Measurements from ENCODE around the gene AUTS2. TPM values are rescaled to one million over a fixed set of nuclear protein-coding genes. Genes with fewer than 3 reads are reported as not detected.

Gene AUTS2
- total RNA-seq, 1 experiment from 2014 or later: 2.5 TPM

DNA sequence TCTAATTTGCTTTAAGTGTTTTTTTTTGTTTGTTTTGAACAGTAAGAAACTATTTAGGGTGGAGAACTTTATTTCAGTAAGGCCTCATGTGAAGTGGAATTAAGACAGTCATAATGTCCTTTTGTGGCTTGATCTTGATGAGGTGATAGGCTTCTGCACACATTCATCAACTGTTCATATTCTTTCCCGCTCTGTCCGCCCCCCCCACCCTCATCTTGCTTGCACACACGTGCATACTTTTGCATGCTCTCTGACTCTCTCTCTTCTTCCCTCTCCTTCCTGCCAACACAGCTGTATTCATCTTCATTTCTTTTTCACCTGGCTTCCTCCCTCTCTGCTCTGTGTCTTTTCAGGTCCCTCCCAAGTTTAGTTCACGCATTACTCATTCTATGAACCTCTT is 429.6 kb downstream of the AUTS2 start:
- DNase-seq (ENCODE audit: low read depth, low spot score): no peak
- no peaks in the 10 kb centered on the region for H3K9me3 ChIP-seq (ENCODE audit: control insufficient read depth, insufficient read depth, low read depth, low read length)
- no peak overlapping the region for H3K4me3 ChIP-seq (ENCODE audit: low read depth in 2 of 2, low read length in 2 of 2)
- intact Hi-C loops (cut with micrococcal nuclease; ENCODE audit: unreplicated experiment): no loop called here
- TF ChIP-seq, protein P1, sequence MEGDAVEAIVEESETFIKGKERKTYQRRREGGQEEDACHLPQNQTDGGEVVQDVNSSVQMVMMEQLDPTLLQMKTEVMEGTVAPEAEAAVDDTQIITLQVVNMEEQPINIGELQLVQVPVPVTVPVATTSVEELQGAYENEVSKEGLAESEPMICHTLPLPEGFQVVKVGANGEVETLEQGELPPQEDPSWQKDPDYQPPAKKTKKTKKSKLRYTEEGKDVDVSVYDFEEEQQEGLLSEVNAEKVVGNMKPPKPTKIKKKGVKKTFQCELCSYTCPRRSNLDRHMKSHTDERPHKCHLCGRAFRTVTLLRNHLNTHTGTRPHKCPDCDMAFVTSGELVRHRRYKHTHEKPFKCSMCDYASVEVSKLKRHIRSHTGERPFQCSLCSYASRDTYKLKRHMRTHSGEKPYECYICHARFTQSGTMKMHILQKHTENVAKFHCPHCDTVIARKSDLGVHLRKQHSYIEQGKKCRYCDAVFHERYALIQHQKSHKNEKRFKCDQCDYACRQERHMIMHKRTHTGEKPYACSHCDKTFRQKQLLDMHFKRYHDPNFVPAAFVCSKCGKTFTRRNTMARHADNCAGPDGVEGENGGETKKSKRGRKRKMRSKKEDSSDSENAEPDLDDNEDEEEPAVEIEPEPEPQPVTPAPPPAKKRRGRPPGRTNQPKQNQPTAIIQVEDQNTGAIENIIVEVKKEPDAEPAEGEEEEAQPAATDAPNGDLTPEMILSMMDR (IDR thresholded peaks at IDR 0.05): no peak
- TF ChIP-seq SIN3A (IDR thresholded peaks at IDR 0.05; ENCODE audit: borderline replicate concordance, insufficient read depth, low read depth, low read length) (no peak), POLR2AphosphoS5 (IDR thresholded peaks at IDR 0.05; ENCODE audit: low read depth, low read length) (no peak), TCF7L2 (IDR thresholded peaks at IDR 0.05; ENCODE audit: low read depth, low read length) (no peak)
- TF ChIP-seq, protein P2, sequence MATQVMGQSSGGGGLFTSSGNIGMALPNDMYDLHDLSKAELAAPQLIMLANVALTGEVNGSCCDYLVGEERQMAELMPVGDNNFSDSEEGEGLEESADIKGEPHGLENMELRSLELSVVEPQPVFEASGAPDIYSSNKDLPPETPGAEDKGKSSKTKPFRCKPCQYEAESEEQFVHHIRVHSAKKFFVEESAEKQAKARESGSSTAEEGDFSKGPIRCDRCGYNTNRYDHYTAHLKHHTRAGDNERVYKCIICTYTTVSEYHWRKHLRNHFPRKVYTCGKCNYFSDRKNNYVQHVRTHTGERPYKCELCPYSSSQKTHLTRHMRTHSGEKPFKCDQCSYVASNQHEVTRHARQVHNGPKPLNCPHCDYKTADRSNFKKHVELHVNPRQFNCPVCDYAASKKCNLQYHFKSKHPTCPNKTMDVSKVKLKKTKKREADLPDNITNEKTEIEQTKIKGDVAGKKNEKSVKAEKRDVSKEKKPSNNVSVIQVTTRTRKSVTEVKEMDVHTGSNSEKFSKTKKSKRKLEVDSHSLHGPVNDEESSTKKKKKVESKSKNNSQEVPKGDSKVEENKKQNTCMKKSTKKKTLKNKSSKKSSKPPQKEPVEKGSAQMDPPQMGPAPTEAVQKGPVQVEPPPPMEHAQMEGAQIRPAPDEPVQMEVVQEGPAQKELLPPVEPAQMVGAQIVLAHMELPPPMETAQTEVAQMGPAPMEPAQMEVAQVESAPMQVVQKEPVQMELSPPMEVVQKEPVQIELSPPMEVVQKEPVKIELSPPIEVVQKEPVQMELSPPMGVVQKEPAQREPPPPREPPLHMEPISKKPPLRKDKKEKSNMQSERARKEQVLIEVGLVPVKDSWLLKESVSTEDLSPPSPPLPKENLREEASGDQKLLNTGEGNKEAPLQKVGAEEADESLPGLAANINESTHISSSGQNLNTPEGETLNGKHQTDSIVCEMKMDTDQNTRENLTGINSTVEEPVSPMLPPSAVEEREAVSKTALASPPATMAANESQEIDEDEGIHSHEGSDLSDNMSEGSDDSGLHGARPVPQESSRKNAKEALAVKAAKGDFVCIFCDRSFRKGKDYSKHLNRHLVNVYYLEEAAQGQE (IDR thresholded peaks at IDR 0.05; ENCODE audit: insufficient read depth in 1 of 2, low read depth in 2 of 2, low read length in 1 of 2): no peak
- ATAC-seq: no peak
- no peaks in the 10 kb centered on the region; the same call in 1 of the 2 replicates for H3K27me3 ChIP-seq (ENCODE audit: control insufficient read depth, insufficient read depth, low read length)
- ChIA-PET POLR2A (no interaction called here), CTCF (no interaction called here)
- H3K36me3 ChIP-seq (ENCODE audit: control insufficient read depth, insufficient read depth, low read length): no peaks in the 10 kb centered on the region
- no TSS peak for BruUV-seq (replicated peaks)
- H3K4me1 ChIP-seq (ENCODE audit: control insufficient read depth, insufficient read depth, low read length): no peaks in the 10 kb centered on the region
- in situ Hi-C loops (cut with HindIII; ENCODE audit: low pct_unique_long_range_greater_than_20kb, low sequenced_read_pairs): no loop called here
- no peak overlapping the region for H3K27ac ChIP-seq (ENCODE audit: low read length)

GRCh38 chr7:70028620-70029019 is 430.3 kb downstream of the AUTS2 start:
- in situ Hi-C loops (cut with HindIII; ENCODE audit: low pct_unique_long_range_greater_than_20kb, low sequenced_read_pairs): no loop called here
- ChIA-PET CTCF (no interaction called here), POLR2A (no interaction called here)
- Histone ChIP-seq H3K27ac (ENCODE audit: low read length) (no peak overlapping the region), H3K4me1 (ENCODE audit: control insufficient read depth, insufficient read depth, low read length) (no peaks in the 10 kb centered on the region), H3K4me3 (ENCODE audit: low read depth in 2 of 2, low read length in 2 of 2) (no peak overlapping the region), H3K27me3 (ENCODE audit: control insufficient read depth, insufficient read depth, low read length) (no peaks in the 10 kb centered on the region; the same call in 1 of the 2 replicates), H3K9me3 (ENCODE audit: control insufficient read depth, insufficient read depth, low read depth, low read length) (no peaks in the 10 kb centered on the region), H3K36me3 (ENCODE audit: control insufficient read depth, insufficient read depth, low read length) (no peaks in the 10 kb centered on the region)
- intact Hi-C loops (cut with micrococcal nuclease; ENCODE audit: unreplicated experiment): no loop called here
- no TSS peak for BruUV-seq (replicated peaks)
- DNase-seq (ENCODE audit: low read depth, low spot score) (no peak), ATAC-seq (no peak)
- TF ChIP-seq, protein P2 (IDR thresholded peaks at IDR 0.05; ENCODE audit: insufficient read depth in 1 of 2, low read depth in 2 of 2, low read length in 1 of 2): no peak
- no peak for TF ChIP-seq TCF7L2 (IDR thresholded peaks at IDR 0.05; ENCODE audit: low read depth, low read length)
- TF ChIP-seq POLR2AphosphoS5 (IDR thresholded peaks at IDR 0.05; ENCODE audit: low read depth, low read length): no peak
- no peak for TF ChIP-seq SIN3A (IDR thresholded peaks at IDR 0.05; ENCODE audit: borderline replicate concordance, insufficient read depth, low read depth, low read length)
- TF ChIP-seq, protein P1 (IDR thresholded peaks at IDR 0.05): no peak

Data from Panc1 (cell line).